ENCODE results near the gene CRYBB3.
"Not testable (repeated sequence)": the region's sequence is repeated elsewhere in the genome, so short reads cannot be mapped to it uniquely, and the experiment has no call there.

CRYBB3 gene

DNA sequence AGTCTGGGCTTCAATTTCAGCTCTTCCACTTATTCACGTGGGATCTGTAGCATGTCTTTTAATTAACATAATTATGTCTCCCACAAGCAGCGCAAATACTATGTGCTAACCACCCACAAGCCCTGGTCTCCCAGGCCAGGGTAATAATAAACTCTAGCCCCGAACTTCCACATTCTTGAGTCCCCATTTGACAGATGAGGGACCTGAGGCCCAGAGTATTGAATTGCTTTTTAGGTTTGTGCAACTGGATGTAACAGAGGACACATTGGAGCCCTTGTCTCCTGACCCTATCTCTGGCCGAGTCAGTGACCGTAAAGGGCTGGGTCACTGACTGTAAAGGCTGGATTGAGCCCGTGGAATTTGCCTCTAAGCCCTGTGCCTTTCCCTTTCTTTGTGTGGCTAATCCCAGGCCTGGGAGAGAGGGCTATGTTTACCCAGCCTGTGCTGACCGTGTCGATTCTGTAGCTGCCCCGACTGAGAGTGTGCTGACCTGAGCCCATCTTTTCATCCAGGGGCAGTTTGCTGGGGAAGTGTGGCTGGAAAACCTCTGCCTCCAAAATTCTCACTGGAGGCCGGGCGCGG, 23.7 kb downstream of the CRYBB3 start:
- TF ChIP-seq, protein P1, sequence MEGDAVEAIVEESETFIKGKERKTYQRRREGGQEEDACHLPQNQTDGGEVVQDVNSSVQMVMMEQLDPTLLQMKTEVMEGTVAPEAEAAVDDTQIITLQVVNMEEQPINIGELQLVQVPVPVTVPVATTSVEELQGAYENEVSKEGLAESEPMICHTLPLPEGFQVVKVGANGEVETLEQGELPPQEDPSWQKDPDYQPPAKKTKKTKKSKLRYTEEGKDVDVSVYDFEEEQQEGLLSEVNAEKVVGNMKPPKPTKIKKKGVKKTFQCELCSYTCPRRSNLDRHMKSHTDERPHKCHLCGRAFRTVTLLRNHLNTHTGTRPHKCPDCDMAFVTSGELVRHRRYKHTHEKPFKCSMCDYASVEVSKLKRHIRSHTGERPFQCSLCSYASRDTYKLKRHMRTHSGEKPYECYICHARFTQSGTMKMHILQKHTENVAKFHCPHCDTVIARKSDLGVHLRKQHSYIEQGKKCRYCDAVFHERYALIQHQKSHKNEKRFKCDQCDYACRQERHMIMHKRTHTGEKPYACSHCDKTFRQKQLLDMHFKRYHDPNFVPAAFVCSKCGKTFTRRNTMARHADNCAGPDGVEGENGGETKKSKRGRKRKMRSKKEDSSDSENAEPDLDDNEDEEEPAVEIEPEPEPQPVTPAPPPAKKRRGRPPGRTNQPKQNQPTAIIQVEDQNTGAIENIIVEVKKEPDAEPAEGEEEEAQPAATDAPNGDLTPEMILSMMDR (IDR thresholded peaks at IDR 0.05; ENCODE audit: extremely low read depth, insufficient read depth, missing control alignments): no peak
- in situ Hi-C loops (cut with MboI; ENCODE audit: low pct_unique_long_range_greater_than_20kb, low sequenced_read_pairs, unreplicated experiment): no loop called here
- DNase-seq (ENCODE audit: low spot score): no peak

GRCh38 chr22:25228822-25229221, 29.2 kb downstream of the CRYBB3 start:
- TF ChIP-seq, protein P1 (IDR thresholded peaks at IDR 0.05; ENCODE audit: extremely low read depth, insufficient read depth, missing control alignments): no peak
- in situ Hi-C loops (cut with MboI; ENCODE audit: low pct_unique_long_range_greater_than_20kb, low sequenced_read_pairs, unreplicated experiment): no loop called here
- no peak for DNase-seq (ENCODE audit: low spot score)

GRCh38 chr22:25230760-25231159, 31.1 kb downstream of the CRYBB3 start:
- in situ Hi-C loops (cut with MboI; ENCODE audit: low pct_unique_long_range_greater_than_20kb, low sequenced_read_pairs, unreplicated experiment): not testable (repeated sequence)

GRCh38 chr22:25232301-25232700, 32.6 kb downstream of the CRYBB3 start:
- TF ChIP-seq, protein P1 (IDR thresholded peaks at IDR 0.05; ENCODE audit: extremely low read depth, insufficient read depth, missing control alignments): no peak
- in situ Hi-C loops (cut with MboI; ENCODE audit: low pct_unique_long_range_greater_than_20kb, low sequenced_read_pairs, unreplicated experiment): no loop called here
- no peak for DNase-seq (ENCODE audit: low spot score)

More at GRCh38 chr22:25230760-25231159, 31.1 kb downstream of the CRYBB3 start:
- DNase-seq (ENCODE audit: low spot score): not testable (repeated sequence)

- in situ Hi-C loops (cut with MboI; ENCODE audit: low pct_unique_long_range_greater_than_20kb, low sequenced_read_pairs, unreplicated experiment); DNase-seq (ENCODE audit: low spot score): not testable (repeated sequence)
These were observed 34.0 kb downstream of the CRYBB3 start for GRCh38 chr22:25233706-25234105.

GRCh38 chr22:25235547-25236290, 36.1 kb downstream of the CRYBB3 start:
- peak; percentile 98 for DNase-seq (ENCODE audit: low spot score)
- in situ Hi-C loops (cut with MboI; ENCODE audit: low pct_unique_long_range_greater_than_20kb, low sequenced_read_pairs, unreplicated experiment): no loop called here
- TF ChIP-seq, protein P1 (IDR thresholded peaks at IDR 0.05; ENCODE audit: extremely low read depth, insufficient read depth, missing control alignments): peak; percentile 89

DNA sequence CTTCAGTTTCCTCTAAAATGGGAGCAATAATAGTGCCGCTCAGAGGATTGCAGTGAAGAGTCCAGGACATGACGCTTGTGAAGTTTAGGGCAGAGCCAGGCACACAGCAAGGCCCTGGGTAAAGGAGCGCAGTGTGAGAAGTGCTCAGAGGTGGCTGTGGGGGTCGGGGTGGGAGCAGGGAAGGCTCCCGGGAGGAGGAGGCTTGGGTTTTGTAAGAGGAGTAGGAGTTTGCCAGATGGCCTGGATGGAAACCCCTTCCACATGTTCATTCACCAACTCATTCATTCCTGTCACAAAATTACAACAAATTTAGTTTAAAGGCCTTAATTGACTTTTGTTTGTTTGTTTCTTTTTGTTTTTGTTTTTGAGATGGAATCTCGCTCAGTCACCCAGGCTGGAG, 36.8 kb downstream of the CRYBB3 start:
- TF ChIP-seq, protein P1 (IDR thresholded peaks at IDR 0.05; ENCODE audit: extremely low read depth, insufficient read depth, missing control alignments): no peak
- in situ Hi-C loops (cut with MboI; ENCODE audit: low pct_unique_long_range_greater_than_20kb, low sequenced_read_pairs, unreplicated experiment): no loop called here

More for the DNA sequence above, 36.8 kb downstream of the CRYBB3 start:
- no peak for DNase-seq (ENCODE audit: low spot score)

All from GM13977 (cell line).